ENCODE results near the gene FBF1. TPM values are rescaled to one million over a fixed set of nuclear protein-coding genes. Genes with fewer than 3 reads are reported as not detected.

FBF1 gene, protein sequence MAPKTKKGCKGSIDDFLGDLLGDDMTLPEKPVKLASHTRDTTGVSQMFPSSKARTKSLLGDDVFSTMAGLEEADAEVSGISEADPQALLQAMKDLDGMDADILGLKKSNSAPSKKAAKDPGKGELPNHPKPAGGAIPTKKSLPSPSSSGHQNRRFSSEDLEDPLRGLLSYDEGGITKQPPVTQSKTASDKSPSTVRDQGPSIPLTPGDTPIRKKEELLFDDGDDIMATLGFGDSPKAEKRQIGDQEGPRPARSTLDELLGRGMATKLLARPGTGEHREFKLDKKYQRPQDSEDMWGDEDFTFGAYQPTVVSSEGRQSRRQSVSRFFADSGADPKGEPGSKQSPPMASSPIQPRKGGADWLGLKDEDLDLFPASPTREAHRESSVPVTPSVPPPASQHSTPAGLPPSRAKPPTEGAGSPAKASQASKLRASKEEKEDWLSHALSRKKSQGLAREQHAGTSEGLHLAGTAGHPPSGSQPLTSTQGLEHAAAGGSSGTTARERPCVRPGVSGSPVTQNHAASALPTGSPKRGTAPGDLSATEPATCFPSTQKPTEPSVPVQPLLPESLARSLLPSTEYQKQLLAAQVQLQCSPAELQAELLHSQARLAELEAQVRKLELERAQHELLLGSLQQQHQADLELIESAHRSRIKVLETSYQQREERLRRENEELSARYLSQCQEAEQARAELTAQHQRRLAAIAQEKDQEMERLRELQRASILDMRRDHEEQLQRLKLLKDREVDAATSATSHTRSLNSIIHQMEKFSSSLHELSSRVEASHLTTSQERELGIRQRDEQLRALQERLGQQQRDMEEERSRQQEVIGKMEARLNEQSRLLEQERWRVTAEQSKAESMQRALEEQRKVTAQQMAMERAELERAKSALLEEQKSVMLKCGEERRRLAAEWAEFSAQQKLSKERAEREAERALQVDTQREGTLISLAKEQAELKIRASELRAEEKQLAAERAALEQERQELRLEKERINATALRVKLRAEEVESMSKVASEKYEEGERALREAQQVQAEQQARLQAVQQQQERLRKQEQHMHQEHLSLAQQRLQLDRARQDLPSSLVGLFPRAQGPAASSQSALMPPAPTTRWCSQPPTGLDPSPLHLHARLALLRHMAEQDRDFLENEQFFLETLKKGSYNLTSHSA
- total RNA-seq: 13.0 TPM

DNA sequence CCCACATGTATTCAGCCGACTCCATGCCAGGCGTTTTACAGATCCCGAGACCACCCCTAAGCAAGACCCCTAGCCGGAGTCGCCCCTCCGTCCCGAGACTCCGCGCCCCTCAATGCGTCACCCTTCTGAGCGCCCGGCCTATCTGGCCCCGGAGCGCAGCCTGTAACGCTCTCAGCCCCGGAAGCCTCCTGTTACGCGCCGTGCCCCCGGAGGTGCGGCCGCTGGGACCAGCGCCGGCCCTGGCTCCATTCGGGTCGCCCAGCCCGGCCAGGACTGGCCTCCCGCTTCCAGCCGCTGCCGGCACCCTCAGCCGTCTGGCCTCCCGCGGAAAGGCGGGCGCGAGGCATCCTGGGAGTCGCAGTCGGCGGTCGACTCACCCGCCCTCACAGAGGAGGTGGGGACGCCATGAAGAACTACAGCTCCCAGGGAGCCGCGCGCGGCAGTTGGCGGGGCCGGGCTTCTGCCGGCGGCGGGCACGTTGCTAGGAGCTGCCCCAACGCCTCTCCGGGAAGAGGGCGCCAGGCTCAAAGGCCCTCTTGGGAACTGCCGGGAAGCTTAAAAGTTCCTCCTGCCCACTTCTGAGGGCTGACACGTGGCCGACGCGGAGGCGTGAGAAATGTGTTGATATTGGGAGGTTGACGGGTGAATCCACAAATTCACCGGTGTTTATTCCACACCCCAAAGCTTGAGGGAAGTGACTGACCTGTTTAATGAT lies at the start of gene FBF1:
TSS of gene FBF1 (minus strand) at position 316 of the 715 bp plus-strand sequence. CDS start 2,893 bp downstream, outside the sequence.
- TF ChIP-seq POLR2A (IDR thresholded peaks at IDR 0.05): peak in 1 of 2 donors; percentile 73
- TF ChIP-seq, protein P1, sequence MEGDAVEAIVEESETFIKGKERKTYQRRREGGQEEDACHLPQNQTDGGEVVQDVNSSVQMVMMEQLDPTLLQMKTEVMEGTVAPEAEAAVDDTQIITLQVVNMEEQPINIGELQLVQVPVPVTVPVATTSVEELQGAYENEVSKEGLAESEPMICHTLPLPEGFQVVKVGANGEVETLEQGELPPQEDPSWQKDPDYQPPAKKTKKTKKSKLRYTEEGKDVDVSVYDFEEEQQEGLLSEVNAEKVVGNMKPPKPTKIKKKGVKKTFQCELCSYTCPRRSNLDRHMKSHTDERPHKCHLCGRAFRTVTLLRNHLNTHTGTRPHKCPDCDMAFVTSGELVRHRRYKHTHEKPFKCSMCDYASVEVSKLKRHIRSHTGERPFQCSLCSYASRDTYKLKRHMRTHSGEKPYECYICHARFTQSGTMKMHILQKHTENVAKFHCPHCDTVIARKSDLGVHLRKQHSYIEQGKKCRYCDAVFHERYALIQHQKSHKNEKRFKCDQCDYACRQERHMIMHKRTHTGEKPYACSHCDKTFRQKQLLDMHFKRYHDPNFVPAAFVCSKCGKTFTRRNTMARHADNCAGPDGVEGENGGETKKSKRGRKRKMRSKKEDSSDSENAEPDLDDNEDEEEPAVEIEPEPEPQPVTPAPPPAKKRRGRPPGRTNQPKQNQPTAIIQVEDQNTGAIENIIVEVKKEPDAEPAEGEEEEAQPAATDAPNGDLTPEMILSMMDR (IDR thresholded peaks at IDR 0.05): peak in 1 of 3 experiments; percentile 1
- peak; percentile 89 to 94 for TF ChIP-seq POLR2AphosphoS5 (IDR thresholded peaks at IDR 0.05; ENCODE audit: insufficient read depth in 1 of 2, low read depth in 1 of 2)
- no peaks in the 10 kb centered on the region for H3K9me3 ChIP-seq
- no peaks in the 10 kb centered on the region for H3K27me3 ChIP-seq
- peak within 1 kb of the TSS; percentile 67 to 74 for H3K4me3 ChIP-seq
- intact Hi-C loops (cut with DNase I): no loop called here
- DNase-seq (ENCODE audit: extremely low spot score in 2 of 2): peak in 1 of 2 donors; percentile 91
- peaks cover 0 to under 1% of the 10 kb centered on the region in 2 donors for H3K36me3 ChIP-seq
- H3K27ac ChIP-seq: peak within 1 kb of the TSS; percentile 73
- H3K4me1 ChIP-seq: peaks cover 8% of the 10 kb centered on the region

DNA sequence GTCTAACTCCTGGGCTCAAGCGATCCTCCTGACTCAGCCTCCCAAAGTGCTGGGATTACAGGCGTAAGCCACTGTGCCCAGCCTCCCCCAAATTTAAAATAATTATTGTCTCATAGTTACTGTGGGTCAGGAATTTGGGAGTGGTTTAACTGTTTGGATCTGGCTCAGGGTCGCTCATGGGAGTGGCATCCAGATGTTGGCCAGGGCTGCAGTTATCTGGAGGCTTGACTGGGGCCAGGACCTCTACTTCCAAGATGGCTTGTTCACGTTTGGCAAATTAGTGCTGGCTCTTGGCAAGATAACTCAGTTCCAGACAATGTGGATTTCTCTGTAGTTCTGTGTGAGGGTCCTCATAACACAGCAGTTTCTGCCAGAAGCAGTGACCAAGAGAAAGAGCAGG lies 46.2 kb upstream of the FBF1 start:
- no peak for DNase-seq (ENCODE audit: extremely low spot score in 2 of 2)

DNA sequence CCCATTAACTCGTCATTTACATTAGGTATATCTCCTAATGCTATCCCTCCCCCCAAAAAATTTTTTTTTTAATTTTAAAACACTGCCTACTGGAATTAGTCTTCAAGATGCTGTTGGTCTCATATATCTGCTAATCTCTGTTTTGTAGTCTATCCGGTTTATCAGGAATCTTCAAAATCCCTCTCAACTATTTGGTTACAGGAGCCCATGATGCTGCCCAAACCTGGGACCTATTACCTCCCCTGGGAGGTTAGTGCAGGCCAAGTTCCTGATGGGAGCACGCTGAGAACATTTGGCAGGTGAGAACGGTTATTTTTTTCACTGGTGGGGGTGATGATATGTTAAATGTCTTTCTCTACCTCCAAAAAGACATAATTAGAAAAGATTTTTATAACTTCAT lies 45.1 kb upstream of the FBF1 start:
- Histone ChIP-seq H3K4me3 (no peak overlapping the region), H3K27me3 (no peaks in the 10 kb centered on the region), H3K4me1 (peaks cover 29% of the 10 kb centered on the region), H3K27ac (no peak overlapping the region), H3K36me3 (peaks cover 0 to 10% of the 10 kb centered on the region in 2 donors), H3K9me3 (no peaks in the 10 kb centered on the region)
- TF ChIP-seq POLR2AphosphoS5 (IDR thresholded peaks at IDR 0.05; ENCODE audit: insufficient read depth in 1 of 2, low read depth in 1 of 2) (no peak), POLR2A (IDR thresholded peaks at IDR 0.05) (no peak)
- TF ChIP-seq, protein P1 (IDR thresholded peaks at IDR 0.05): no peak
- intact Hi-C loops (cut with DNase I): no loop called here
- DNase-seq (ENCODE audit: extremely low spot score in 2 of 2): no peak

More for the DNA sequence above, 46.2 kb upstream of the FBF1 start:
- Histone ChIP-seq H3K36me3 (peaks cover 0 to 16% of the 10 kb centered on the region in 2 donors), H3K4me3 (no peak overlapping the region), H3K27me3 (no peaks in the 10 kb centered on the region), H3K27ac (no peak overlapping the region), H3K9me3 (no peaks in the 10 kb centered on the region), H3K4me1 (peaks cover 20% of the 10 kb centered on the region)
- intact Hi-C loops (cut with DNase I): no loop called here
- TF ChIP-seq POLR2A (IDR thresholded peaks at IDR 0.05) (no peak), POLR2AphosphoS5 (IDR thresholded peaks at IDR 0.05; ENCODE audit: insufficient read depth in 1 of 2, low read depth in 1 of 2) (no peak)
- TF ChIP-seq, protein P1 (IDR thresholded peaks at IDR 0.05): no peak

DNA sequence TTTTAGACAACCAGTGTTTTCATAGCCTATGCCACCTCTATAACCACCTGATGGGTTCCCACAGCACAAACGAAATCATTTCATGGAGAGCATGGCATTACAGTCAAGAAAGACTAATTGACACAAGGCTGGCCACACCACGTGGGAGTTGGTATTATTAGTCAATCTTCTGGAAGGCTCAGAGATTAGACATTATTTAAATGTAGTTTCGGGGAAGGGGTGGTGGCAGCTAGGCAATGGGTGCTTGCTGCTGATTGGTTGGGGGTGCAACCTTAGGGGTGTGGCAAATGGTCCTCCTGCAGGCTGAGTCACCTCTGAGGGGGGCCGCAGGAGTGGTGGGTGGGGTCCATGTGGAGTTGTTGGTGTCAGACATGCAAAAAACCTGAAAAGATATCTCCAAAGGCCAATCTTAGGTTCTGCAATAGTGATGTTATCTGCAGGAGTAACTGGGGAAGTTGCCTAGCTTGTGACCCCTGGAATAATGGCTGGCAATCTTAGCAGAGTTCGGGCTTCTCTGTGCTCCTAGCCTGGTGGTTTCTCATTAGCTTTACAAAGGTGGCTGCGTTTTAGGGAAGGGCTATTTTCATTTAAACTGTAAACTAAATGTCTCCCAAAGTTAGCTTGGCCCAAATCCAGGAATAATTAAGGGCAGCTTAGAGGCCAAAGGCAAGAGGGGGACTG lies 42.8 kb upstream of the FBF1 start:
- Histone ChIP-seq H3K36me3 (peaks cover 0 to 10% of the 10 kb centered on the region in 2 donors), H3K4me1 (peaks cover 43% of the 10 kb centered on the region), H3K9me3 (no peaks in the 10 kb centered on the region), H3K4me3 (no peak overlapping the region), H3K27ac (no peak overlapping the region), H3K27me3 (no peaks in the 10 kb centered on the region)
- intact Hi-C loops (cut with DNase I): no loop called here
- no peak for DNase-seq (ENCODE audit: extremely low spot score in 2 of 2)
- peak in 1 of 2 donors; percentile 57 for TF ChIP-seq POLR2AphosphoS5 (IDR thresholded peaks at IDR 0.05; ENCODE audit: insufficient read depth in 1 of 2, low read depth in 1 of 2)
- TF ChIP-seq, protein P1 (IDR thresholded peaks at IDR 0.05): no peak

Measured in vagina (tissue), 2 donors.